Thymus (tissue), 11 donors: ENCODE data around the gene ALG8. TPM values are rescaled to one million over a fixed set of nuclear protein-coding genes. Genes with fewer than 3 reads are reported as not detected.
"Not testable (repeated sequence)": the region's sequence is repeated elsewhere in the genome, so short reads cannot be mapped to it uniquely, and the experiment has no call there.

ENCODE experiments used
- DNase-seq, 9 donors: peaks; one replicate each; pipeline ENCODE4 v3.0.0-alpha.2; 2013; ENCODE audit warnings: low spot score in 9 of 9, low read depth in 6 of 9, missing footprints in 1 of 9
- H3K27ac ChIP-seq, 2 donors: one replicate each; pipeline ENCODE4 v1.5.1; 2013; ENCODE audit warnings: control low read depth in 1 of 2, low read depth in 1 of 2, low read length in 1 of 2, mild to moderate bottlenecking in 1 of 2, moderate library complexity in 1 of 2
- H3K27me3 ChIP-seq, 2 donors: one replicate each; pipeline ENCODE4 v1.5.1; 2013; ENCODE audit warnings: low read length in 1 of 2; ENCODE audit not compliant: control insufficient read depth in 2 of 2, insufficient read depth in 1 of 2
- H3K36me3 ChIP-seq, 2 donors: one replicate each; pipeline ENCODE4 v1.5.1; 2013; ENCODE audit warnings: low read length in 1 of 2, mild to moderate bottlenecking in 1 of 2, moderate library complexity in 1 of 2; ENCODE audit not compliant: control insufficient read depth in 2 of 2, insufficient read depth in 2 of 2
- H3K4me1 ChIP-seq, 2 donors: one replicate each; pipeline ENCODE4 v1.5.1; 2013; ENCODE audit warnings: low read length in 2 of 2; ENCODE audit not compliant: control insufficient read depth in 2 of 2, insufficient read depth in 2 of 2
- H3K4me3 ChIP-seq, 2 donors: one replicate each; pipeline ENCODE4 v1.5.1; 2013; ENCODE audit warnings: low read length in 2 of 2, control low read depth in 1 of 2, mild to moderate bottlenecking in 1 of 2
- H3K9me3 ChIP-seq, 2 donors: one replicate each; pipeline ENCODE4 v1.5.1; 2013; ENCODE audit warnings: low read length in 1 of 2, mild to moderate bottlenecking in 1 of 2; ENCODE audit not compliant: control insufficient read depth in 2 of 2, insufficient read depth in 1 of 2
- WGBS: extraction: QIAGEN DNeasy Blood & Tissue Kit; methylation state at CpG from one replicate; pipeline ENCODE4 v1.1.7; 2013; 5-methylcytosine and 5-hydroxymethylcytosine counted together
- polyA plus RNA-seq: library from polyadenylated mRNA; stranded (reverse); fragments of 200-250 nt; gene quantifications from one replicate; pipeline ENCODE4 v1.2.3, GENCODE V29; 2013
- total RNA-seq: library from RNA; stranded (reverse); fragments of 120-200 nt; gene quantifications from one replicate; pipeline ENCODE4 v1.2.4, GENCODE V29; 2013
- donor health status: healthy.

ALG8 gene
- total and polyA plus RNA-seq, 2 donors = 33.3 to 45.1 TPM

GRCh38 chr11:78080084-78080817 is 59.2 kb downstream of the ALG8 start:
- H3K4me3 ChIP-seq = peak overlapping the region; percentile 94 to 100
- H3K4me1 ChIP-seq = peaks cover 21 to 25% of the 10 kb centered on the region in 2 donors
- no peaks in the 10 kb centered on the region for H3K27me3 ChIP-seq
- H3K36me3 ChIP-seq = peaks cover 0 to 4% of the 10 kb centered on the region in 2 donors
- H3K9me3 ChIP-seq = no peaks in the 10 kb centered on the region
- H3K27ac ChIP-seq = peak overlapping the region; percentile 68 to 69
- WGBS = 80% methylated on average over 23 of the region's 23 CpGs
- DNase-seq = peak in 1 of 9 donors; percentile 23

DNA sequence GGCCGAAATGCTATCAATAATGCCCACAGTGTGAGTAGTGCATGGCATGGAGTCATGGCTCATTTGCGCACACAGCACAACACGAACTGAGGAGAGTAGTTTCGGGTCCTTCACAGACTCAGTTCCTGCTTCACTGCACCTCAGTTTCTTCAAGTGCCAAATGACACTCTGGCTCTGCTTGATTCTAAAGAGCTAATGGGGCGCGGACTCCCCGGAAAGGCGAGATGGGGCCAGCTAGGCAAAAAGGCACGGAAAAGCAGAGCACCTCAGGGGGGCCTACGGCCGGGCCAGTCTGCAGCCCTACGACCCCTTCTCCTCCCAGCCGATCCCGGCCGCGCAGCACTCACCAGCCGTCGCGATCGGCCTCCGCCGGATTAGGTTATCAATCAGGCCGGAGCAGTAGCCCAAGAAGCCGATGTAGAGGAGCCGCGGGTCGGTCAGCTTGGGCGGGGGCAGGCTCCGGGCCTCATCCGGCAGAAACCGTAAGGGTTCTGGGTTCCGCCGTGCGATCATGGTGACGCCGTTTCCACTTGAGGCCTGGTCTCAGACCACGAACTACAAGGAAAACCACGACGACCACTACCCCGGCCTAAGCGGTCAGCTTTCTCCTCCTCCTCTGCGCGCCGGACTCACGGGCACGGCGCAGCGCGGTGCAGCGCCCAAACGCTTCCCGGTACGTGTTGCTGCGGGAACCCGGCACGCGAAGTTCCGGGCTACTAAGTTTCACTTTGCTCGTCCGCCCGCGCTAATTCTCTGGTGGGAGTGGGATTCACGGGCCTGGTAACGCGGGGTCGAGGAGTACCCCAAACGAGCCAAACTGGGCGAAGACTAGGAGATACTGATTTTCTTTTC is 60.0 kb downstream of the ALG8 start, which contains the start of gene NDUFC2:
NDUFC2 (minus strand) TSS at position 631 of the 852 bp plus-strand sequence; CDS start at position 513, 118 bp downstream.
- H3K36me3 ChIP-seq = peaks cover 0 to 4% of the 10 kb centered on the region in 2 donors
- peak; percentile 27 to 81 (median 63) for DNase-seq
- no peaks in the 10 kb centered on the region for H3K27me3 ChIP-seq
- WGBS = under 1% methylated on average over 68 of the region's 68 CpGs
- peak within 1 kb of the TSS; percentile 68 to 69 for H3K27ac ChIP-seq
- peaks cover 21 to 25% of the 10 kb centered on the region in 2 donors for H3K4me1 ChIP-seq
- peak within 1 kb of the TSS; percentile 94 to 100 for H3K4me3 ChIP-seq
- no peaks in the 10 kb centered on the region for H3K9me3 ChIP-seq

GRCh38 chr11:78078218-78079167 is 60.9 kb downstream of the ALG8 start:
- Histone ChIP-seq H3K27me3 (no peaks in the 10 kb centered on the region), H3K36me3 (peaks cover 0 to 4% of the 10 kb centered on the region in 2 donors), H3K4me3 (peak overlapping the region; percentile 94 to 100), H3K27ac (no peak overlapping the region), H3K9me3 (no peaks in the 10 kb centered on the region), H3K4me1 (peaks cover 21 to 25% of the 10 kb centered on the region in 2 donors)
- DNase-seq = peak in 1 of 9 donors; percentile 22
- WGBS = 32% methylated on average over 21 of the region's 21 CpGs

DNA sequence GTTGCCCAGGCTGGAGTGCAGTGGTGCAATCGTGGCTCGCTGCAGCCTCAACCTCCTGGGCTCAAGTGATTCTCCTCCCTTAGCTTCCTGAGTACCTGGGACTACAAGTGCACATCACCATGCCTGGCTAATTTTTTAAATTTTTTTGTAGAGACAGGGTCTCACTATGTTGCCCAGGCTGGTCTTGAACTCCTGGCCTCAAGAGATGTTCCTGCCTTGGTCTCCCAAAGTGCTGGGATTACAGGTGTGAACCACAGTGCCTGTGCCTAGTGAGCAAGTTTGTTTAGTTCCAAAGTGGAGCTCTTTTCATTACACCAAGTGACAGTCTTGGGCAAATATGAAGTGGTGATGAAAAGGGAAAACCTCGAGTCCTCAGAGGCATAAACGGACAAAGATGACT is 61.8 kb downstream of the ALG8 start:
- H3K4me3 ChIP-seq, H3K36me3 ChIP-seq, DNase-seq, H3K9me3 ChIP-seq, H3K27me3 ChIP-seq, H3K27ac ChIP-seq: not testable (repeated sequence)
- WGBS = 96% methylated on average over 4 of the region's 4 CpGs
- H3K4me1 ChIP-seq = peaks cover 21 to 25% of the 10 kb centered on the region in 2 donors

DNA sequence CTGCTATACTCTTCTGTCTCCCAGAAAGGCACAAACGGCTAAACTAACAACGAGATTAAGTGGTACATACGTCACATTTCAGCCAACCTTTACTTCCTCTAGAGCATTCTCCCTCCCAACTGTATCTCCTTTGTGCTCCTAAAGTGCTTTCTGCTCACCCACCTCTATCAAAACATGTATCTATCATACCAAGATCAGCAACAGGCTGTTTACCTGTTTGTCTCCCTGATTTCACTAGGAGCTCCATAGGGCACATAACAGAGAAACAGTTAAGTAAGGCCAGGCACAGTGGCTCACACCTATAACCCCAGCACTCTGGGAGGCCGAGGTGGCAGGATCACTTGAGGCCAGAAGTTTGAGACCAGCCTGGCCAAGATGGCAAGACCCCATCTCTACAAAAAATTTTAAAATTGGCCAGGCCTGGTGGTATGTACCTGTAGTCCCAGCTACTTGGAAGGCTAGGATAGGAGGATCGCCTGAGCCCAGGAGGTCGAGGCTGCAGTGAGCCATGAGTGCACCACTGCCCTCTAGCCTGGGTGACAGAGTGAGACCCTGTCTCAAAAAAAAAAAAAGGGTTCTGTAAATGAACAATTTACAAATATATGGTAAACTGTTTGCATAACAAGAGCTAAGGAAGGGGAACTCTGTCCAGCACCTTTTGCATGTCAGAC is 62.6 kb downstream of the ALG8 start:
- H3K9me3 ChIP-seq = no peaks in the 10 kb centered on the region
- H3K27ac ChIP-seq = no peak overlapping the region
- H3K4me3 ChIP-seq = no peak overlapping the region
- H3K36me3 ChIP-seq = peaks cover under 1 to 12% of the 10 kb centered on the region in 2 donors
- no peak for DNase-seq
- 91% methylated on average over 6 of the region's 6 CpGs for WGBS
- H3K4me1 ChIP-seq = peaks cover 21 to 25% of the 10 kb centered on the region in 2 donors
- H3K27me3 ChIP-seq = no peaks in the 10 kb centered on the region

- no peak overlapping the region for H3K27ac ChIP-seq
- H3K4me1 ChIP-seq = peaks cover 16 to 21% of the 10 kb centered on the region in 2 donors
- WGBS = 97% methylated on average over 6 of the region's 6 CpGs
- H3K4me3 ChIP-seq = no peak overlapping the region
- no peaks in the 10 kb centered on the region for H3K27me3 ChIP-seq
- no peaks in the 10 kb centered on the region for H3K9me3 ChIP-seq
- H3K36me3 ChIP-seq = peaks cover 15 to 31% of the 10 kb centered on the region in 2 donors
- DNase-seq = no peak
These were observed 64.7 kb downstream of the ALG8 start for GRCh38 chr11:78074756-78075155.

DNA sequence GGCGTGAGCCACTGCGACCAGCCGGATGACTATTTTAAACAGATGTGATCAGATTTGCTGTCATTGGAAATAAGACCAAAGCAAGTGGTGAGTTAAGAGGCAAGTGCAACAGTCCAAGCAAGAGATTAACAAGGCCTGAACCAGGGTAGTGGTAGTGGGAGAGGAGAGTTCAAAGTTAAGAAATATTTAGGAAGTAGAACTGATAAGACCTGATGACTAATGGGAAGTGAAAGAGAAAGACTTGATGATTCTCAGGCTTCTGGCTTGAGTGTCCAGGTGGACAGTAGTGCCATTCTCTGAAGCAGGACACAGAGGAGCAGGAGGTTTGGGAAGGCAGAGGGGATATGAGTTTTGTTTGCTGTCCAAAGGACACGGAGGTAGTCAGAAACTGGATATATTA is 67.0 kb downstream of the ALG8 start:
- peaks cover 24 to 46% of the 10 kb centered on the region in 2 donors for H3K36me3 ChIP-seq
- 99% methylated on average over 4 of the region's 4 CpGs for WGBS

GRCh38 chr11:78071717-78072116 is 67.7 kb downstream of the ALG8 start:
- Histone ChIP-seq H3K27me3 (no peaks in the 10 kb centered on the region), H3K4me1 (peaks cover under 1 to 3% of the 10 kb centered on the region in 2 donors), H3K9me3 (no peaks in the 10 kb centered on the region), H3K4me3 (no peak overlapping the region), H3K36me3 (peaks cover 24 to 49% of the 10 kb centered on the region in 2 donors), H3K27ac (no peak overlapping the region)
- no peak for DNase-seq
- 98% methylated on average over 3 of the region's 3 CpGs for WGBS

More for the DNA sequence above, 67.0 kb downstream of the ALG8 start:
- Histone ChIP-seq H3K27me3 (no peaks in the 10 kb centered on the region), H3K27ac (no peak overlapping the region), H3K4me3 (no peak overlapping the region), H3K4me1 (peaks cover 4 to 7% of the 10 kb centered on the region in 2 donors), H3K9me3 (no peaks in the 10 kb centered on the region)
- no peak for DNase-seq
